ENCODE measurements around the gene SEC22B.
A peak's percentile ranks its signal among the peaks of the same experiment; 100 is the strongest.
"Not testable (repeated sequence)": the region's sequence is repeated elsewhere in the genome, so short reads cannot be mapped to it uniquely, and the experiment has no call there.

Gene SEC22B

DNA sequence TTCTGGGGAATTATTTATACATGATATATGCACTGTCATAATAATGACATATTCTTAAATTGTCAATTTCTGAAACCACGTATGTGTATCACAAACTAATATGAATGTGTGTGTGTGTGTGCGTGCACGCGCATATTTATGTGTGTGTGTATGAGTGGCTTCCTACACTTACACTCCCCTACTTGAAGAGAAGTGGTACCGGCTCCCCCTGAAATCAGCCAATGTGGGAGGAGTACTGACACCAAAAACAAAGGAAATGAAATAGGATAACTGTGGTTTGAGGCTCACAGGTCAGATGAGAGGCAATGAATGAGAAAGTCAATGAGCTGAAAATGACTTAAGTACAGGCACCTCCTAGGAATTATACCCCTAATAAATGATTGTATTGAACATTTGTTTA, 64.1 kb downstream of the SEC22B start:
- not testable (repeated sequence) for DNase-seq

DNA sequence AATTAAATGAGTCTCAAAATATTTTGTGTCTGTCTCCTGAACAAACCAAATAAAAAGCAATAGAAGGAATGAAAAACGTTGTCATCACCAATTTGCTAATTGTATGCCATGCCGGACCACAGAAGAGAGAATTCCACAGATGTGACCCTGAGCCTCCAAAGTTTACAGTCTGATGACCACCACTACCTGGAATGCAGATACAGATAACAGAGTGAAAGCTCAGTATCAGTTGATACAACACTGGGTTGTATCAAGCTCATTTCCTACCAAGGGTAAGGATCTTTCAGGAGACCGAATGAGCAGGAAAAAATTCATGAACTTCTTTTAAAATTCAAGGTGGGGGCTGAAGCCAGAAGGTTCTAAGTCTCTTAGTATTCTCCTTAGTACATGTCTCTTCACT, 64.5 kb downstream of the SEC22B start:
- not testable (repeated sequence) for DNase-seq

DNA sequence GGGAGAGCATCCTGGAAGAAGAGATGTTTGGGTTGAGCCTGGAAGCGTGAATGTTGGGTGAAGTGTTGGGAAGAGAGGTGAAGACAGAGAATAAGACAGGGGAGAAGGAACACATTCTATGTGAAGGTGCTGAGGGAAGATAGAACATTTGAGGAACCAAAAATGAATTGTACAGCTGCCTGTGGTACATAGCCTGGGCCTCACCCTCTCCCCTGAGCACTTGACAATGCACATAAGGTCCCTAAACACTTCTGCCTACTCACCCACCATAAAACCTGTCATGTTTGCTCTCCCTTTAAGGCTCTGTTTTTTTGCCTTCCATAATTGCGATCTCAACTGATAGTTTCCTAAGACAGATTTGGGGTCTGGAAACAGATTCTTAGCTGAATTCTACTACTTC, 65.3 kb downstream of the SEC22B start:
- DNase-seq = not testable (repeated sequence)

DNA sequence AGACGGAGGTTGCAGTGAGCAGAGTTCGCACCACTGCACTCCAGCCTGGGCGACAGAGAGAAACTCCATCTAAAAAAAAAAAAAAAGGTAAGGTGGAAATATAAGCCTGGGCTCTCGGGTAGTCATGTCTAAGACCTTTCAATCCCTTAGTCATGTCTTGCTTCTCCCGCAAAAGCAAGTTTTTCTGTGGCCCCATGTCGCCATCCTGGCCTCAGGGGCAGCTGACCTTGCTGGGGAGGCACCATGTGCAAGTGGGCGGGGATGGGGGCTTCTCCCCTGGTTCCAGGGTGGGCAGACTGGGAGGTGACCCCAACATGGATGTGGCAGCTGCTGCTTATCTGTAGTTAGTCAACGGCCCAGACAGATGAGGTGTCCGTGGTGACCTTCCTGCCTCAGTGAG, 66.7 kb downstream of the SEC22B start:
- DNase-seq = not testable (repeated sequence)

DNA sequence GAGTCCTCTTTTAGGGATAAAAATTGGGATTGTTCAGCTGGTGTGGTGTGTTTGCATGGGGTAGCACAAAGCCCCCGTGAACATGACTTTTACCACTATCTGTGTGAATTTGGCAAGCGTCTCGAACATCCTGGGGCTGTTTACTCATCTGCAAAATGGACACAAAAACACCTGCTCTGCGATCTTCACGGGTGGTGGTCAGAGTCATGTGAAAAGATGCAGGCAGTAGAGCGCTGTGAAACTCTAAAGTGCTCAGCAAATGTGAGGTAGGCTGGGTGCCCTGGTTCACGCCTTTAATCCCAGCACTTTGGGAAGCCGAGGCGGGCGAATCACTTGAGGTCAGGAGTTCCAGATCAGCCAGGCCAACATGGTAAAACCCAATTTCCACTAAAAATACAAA, 67.1 kb downstream of the SEC22B start:
- DNase-seq = not testable (repeated sequence)

DNA sequence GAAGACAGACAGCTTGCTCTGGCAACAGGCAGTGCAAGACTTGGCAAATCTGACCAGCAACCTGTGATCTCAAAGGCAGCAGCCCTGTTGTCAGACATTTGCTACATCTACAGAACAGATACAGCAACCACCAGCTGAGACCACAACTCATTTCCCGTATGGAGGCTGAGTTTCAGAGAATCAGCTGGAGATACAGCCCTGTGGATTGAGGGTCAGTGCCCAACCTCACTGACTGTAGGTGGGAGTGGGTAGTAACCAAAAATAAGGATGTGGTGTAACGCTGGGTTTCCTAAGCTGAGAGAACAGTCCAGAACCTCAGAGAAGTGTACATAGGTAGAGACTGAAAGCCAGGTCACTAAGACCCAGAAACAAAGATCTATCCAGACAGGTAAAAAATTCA, 71.0 kb downstream of the SEC22B start:
- DNase-seq = peak in 1 of 3 donors; percentile 14

DNA sequence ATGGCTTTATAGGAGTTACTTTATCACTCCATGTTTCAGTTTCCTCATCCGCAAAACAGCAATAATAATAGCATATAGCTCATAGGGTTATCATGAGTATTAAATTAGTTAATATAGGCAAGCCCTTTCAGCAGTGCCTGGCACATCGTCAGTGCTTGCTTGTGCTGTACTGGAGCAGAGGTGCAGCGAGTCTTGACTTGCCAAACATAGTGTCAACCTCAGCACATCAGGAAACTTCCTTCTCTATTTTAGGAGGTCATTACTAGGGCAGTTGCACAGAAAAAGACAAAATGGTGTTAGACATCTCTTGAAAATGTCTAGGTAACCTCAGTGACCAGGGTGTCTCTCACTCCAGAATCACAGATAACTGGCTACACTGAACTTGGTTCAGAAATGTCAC, 72.6 kb downstream of the SEC22B start:
- not testable (repeated sequence) for DNase-seq

DNA sequence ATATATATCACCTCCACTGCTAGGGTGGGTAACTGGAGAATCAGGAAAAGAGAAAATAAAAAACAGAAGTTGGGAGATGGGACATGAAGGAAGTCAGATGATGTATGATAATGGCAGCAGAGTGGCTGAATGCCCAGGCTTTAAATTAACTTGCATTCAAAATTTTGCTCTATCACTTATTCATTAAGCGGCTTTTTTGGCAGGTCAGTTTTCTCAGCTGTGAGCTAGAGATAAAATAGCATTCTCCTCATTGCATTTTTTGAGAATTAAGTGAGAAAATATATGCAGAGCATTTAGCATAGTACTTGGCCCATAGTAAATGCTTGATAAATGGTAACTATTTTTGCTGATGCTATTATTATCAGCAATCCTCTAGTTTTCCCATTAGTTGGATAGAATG, 74.7 kb downstream of the SEC22B start:
- DNase-seq = not testable (repeated sequence)

Data from suppressor macrophage treated with lipopolysaccharide for 1 hour (primary cell).